Skin of body (tissue), 2 donors: ENCODE measurements around the gene NSFL1C. TPM values are rescaled to one million over a fixed set of nuclear protein-coding genes. Genes with fewer than 3 reads are reported as not detected.

Experiments used
- DNase-seq: peaks from one replicate; lab custom pipeline; 2025; lab: John Stamatoyannopoulos, UW
- total RNA-seq: library from RNA; depleted of rRNA; stranded (reverse); fragments of >200 nt; gene quantifications from one replicate; pipeline ENCODE4 v1.2.3, GENCODE V29; 2014

The NSFL1C gene
- total RNA-seq, 1 donor from 2014 or later: 33.5 TPM

DNA sequence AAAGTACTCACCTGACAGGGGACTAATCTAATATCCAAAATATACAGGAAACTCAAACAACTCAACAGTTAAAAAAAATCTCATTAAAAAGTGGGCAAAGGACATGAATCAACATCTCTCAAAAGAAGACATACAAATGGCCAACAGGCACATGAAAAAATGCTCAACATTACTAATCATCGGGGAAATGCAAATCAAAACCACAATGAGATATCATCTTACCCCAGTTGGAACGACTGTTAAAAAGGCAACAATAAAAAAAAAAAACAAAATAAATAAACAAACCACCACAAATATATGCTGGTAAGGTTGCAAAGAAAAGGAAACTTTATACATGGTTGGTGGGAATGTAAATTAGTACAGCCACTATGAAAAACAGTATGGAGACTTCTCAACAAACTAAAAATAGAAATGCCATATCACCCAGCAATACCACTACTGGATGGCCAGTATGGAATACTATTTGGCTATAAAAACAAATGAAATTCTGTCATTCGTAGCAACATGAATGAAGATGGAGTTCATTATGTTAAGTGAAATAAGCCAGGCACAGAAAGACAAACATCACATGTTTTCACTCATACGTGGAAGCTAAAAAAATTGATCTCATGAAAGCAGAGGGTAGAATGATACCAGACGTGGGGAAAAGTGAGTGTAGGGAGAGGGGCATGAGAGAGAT, 17.9 kb upstream of the NSFL1C start:
- no peak for DNase-seq

DNA sequence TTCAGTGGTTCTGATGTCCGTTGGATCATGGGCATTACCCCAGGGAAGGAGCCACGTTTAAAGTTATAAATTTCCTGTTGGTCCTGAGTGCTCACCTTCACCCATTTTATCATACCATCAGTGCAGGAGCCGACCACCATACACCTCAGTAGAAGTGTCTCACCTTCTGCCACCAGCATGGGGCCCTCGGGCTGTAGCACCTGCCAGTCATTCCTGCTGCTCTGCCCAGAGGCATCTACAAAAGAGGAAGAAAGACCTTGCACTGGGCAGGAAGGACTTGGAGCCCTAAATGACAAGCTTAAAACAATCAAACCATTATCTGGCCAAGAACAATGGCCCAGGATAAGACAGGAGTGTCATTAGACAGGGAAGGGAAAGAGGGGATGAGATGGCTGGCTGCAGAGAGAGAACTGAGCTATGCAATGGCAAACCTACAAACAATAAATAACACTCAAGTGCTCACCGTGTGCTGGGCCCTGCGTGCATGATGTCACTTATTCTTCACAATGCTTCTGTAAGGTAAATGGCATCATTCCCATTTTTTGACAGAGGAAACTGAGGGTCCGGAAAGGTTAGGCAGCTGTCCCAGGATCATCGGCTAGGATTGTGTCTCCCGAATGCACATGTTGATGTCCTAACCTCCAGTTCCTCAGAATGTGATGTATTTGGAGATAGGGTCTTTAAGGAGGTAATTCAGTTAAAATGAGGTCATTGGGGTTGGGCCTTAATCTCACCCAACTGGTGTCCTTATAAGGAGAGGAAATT, 13.4 kb upstream of the NSFL1C start:
- no peak for DNase-seq

DNA sequence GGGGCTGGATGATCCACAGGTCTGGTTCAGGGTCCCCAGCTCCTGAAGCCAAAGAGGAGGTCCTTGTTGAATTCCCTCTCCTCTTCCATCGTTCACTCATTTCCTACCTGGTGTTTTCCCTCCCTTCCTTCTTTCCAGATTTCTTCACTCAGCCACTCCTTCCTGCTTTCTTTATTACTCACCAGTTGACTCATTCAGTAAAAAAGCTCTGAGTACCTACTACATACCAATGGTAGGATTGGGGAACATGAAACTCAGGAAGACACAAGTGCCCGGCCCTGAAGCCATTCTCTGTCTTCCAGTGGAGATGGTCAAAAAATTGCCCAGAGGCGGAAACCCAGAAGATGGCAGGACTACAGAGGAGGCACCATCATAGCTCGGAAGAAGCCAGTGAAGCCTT, 11.9 kb upstream of the NSFL1C start:
- DNase-seq: no peak

DNA sequence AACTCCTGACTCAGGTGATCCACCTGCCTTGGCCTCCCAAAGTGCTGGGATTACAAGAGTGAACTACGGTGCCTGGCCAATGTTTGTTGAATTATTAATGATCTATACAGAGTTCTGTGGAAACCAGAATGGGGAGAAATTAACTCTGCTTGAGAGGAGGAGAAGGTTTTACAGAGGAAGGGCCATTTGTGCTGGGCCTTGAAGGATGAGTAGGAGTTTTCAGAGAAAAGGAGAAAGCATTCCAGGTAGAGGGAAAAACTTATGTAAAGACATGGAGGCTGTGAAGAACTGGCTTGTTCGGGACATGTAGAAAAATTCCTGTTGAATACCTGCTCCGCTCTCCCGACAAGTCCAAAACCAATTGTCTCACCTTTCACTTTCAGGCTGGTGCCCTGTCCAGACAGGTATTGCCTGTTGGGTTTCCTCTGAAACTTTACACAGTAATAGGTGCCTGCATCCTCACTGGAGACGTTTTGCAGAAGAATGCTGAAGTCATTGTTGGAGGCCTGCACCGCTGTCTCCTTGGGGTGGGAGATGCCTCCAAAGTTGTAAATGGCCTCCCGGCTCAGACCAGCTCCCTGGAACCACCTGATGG, 11.3 kb upstream of the NSFL1C start:
- DNase-seq: no peak

DNA sequence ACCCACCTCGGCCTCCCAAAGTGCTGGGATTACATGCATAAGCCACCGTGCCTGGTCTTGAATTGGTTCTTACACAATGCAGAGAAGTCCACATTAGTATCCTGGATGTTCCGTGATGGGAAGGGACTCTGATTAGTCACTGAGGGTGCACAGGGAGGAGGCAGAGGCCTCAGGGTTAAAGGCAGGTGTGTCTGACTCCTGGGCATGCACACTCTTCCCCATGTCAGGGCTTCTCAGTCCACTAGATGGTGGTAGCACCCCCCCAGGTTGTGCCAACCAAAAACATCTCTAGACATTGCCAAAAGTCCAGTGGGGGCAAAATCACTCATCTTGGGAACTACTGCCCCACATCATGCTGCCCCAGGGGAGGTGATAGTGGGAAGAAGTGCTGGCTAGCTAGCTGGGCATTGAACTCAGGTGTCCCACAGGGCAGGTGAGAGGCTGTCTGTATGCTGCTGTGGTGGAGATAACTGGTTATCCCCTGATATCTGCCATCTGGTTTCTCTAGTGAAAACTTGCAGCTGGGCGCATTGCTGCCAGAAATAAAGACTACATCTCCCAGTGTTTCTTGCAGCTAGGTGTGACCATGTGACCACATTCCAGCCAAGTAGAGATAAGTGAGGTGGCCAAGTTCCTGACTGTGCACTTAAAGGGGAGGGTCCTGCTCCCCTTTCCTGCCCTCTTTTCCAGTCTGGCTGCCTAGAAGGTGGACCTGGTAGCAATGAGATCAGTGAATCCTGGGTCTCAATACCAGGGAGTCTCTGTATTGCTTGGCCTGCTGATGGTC, 8.4 kb upstream of the NSFL1C start:
- DNase-seq: no peak

DNA sequence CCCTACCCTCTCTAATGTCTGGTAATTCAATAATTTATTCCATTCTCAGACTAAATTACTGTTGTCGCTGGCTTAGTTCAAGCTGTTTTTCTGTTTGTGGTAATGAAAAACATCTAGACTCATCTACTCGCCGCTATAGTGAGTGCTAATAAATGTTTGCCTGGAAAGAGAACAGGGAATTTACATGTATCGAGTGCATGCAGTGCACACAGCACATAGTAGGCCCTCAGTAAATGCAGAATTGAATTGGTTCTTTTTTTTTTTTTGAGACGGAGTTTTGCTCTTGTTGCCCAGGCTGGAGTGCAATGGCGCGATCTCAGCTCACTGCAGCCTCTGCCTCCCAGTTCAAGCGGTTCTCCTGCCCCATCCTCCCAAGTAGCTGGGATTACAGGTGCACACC, 7.7 kb upstream of the NSFL1C start:
- DNase-seq: no peak

DNA sequence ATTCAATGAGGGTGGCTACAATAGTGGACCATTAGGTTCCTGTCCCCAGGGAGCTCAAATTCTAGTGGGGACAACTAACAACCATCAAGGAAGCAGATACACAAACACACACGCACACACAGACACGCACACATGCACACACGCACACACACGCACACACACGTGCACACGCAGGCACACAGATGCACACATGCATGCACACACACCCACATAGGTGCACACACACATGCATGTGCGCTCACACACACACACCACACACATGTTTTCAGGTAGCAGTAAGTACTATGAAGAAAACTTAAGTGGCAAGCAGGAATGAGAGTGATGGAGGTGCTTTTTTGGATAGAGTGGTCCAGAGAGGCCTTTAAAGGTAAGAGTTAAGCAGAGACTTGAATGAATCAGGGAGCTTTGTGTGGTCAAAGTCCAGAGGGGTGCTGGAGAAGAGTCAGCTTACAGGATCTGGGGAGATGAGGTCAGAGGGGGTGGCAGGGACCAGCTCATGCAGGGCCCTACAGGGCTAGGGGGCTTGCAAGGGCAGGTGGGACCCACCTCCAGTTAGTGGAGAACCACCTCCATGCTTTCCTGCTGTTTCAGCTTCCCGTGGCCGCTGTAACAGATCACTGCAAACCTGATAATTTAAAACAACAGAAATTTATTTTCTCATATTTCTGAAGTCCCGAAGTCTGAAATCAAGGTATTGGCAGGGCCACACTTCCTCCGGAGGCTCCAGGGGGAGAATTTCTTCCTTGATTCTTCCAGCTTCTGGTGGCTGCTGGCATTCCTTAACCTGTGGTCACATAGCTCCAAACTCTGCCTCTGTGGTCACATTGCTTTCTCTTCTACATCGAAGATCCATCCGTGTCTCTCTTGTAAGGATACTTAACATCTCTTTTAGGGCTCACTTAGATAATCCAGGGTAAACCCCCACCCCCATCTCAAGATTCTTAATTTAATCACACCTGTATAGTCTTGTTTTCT, 6.9 kb upstream of the NSFL1C start:
- no peak for DNase-seq

DNA sequence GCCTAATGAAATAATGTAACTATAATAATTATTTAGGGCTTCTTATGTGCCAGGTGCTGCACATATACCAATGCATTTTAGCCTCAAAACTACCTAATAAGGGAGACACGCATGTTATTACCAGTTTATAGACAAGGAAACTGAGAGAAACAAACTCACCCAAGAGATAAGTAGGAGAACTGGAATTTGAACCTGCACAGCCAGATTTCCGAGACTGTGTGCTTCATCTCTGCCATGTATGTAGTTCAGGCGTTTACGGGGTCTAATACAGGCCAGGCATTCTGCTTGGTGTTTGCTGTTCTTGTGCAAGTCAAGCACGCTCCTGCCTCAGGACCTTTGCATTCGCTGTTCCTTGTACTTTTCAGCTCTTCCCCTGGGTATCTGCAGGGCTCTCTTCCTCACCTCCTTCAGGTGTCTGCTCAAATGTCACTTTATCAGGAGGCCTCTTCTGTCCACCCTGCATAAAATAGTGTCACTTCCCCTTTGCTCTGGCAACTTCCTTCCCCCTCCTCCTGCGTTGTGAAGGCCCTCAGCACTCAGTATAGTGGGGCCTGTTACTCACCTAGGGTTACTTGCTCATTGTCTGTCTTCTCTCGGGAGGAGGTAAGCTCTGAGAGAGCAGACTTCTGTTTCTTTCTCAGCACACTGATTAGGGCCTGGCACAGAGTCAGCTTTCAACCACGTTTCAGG, 6.1 kb upstream of the NSFL1C start:
- no peak for DNase-seq

DNA sequence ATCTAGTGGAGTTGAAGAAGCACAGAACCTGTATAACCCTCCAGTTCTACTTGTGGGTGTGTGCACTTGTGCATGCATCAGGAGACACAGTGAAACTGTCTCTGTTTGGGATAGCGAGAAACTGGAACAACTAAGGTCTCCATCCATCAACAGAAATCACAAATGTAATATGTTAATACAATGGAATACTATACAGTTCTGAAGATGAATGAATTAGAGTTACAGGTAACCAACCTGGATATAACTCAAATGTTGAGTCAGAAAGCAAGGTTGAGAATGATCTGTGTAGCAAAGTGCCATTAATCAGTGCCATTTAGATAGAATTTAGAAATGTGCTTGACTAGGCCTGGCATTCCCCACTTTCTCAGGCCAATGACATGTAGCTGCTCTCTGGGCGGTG, 4.6 kb upstream of the NSFL1C start:
- DNase-seq: no peak

DNA sequence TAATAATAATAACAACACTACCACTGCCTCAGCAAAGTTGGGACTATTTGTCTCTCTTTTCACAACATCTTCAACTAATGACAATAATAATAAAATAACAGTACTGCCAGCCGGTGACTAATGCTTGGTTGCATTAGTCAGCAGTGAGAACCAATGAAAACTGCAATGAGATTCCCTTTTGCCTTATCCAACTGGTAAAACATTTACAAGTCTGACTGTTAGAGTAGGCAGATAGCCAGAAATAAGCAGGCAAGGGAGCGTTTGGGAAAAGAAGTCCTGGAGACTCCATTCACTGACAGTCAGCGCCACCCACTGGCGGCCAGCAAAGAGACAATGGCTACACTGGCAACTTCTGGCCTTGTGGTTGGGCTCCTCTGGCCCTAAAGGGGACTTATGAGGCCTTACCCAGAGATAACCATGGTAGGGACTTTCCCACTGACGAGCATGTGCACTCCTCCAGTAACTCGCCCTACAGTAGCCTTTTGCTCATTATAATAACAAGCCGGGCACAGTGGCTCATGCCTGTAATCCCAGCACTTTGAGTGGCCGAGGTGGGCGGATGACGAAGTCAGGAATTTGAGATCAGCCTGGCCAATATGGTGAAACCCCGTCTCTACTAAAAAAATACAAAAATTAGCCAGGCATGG, 3.4 kb upstream of the NSFL1C start:
- peak; percentile 72 for DNase-seq

DNA sequence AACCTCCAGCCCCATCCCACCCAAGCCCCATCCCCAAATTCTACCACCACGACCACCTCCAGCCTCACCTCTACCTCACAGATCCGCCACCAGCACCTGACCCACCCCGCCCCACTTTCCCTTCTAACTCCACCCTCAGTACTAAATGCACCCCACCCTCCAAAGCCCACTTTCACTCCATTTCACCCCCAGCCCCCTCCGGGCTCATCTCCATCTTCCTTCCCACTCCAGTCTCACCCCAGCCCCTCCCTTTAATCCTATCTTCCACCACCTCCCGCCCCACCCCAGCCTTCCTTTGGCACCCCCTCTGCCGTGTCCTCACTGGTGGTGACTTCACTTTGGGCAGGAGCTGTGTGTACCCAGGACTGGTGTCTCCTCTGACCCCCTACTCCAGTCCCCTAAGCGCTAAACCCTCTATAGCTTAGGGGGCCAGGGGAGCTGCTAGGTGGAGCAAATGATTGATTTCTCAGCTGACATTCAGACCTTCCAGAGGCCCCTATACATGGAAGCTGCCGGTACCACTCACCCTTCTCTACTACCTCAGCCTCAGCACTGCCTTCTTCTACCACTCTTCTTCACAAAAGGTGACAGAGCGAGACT, 2.8 kb upstream of the NSFL1C start:
- no peak for DNase-seq

DNA sequence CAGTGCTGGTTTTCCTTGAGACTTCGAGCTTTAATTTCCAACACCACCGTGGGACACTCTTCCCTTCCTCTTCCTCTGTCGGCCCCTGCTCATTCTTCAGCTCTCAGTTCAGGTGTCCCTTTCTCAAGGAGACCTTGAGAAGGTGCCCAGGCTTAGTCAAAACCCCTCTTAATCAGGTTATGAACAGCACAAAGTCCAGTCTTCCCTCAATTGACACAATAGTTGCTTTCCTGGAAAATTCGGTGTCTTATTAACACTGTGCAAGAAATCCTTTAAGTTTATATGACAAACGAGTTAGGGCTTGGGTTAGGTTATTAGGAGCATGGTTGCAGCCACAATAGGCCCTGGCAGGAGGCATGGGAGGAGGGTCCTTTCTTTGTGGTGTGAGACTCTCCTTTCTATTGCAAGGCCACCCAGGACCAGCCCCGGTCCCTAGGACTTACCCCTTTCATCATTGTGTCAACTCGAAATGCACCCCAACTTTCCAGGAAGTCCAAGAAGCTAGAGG, 1.5 kb upstream of the NSFL1C start:
- DNase-seq: no peak

DNA sequence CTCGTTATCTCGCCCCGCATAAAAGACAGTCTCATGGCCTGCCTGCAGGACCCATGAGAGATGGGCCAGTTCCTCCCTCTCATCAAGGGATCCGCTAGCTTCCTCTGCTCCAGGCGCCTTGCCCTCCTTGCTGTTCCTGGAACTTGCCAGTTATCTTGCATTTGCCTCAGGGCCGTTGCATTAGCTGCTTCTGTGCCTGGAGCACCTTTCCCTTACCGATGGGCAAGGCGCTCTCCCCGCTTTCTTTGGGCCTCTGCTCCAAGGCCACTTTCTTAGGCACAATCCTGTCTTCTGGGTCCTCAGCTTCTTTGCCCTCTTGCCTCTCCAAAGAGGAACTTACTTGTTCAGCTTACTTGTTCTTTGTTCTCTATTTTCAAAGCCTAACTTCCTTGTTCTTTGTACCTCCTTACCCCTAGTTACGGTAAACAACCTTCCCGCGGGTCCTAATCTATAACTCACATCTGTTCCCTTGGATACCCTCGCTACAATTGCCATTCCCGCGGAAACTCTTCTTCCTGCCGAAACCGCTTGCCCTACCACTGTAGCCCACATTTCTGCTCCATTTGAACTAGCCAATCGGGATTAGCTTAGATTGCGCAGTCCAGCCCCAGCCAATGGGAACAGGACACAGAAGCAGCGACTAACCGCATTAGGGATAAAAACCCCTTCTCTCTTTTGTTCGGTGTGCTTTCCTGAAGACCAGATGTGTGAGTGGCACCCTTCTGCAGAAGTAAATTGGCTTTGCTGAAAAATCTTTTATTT, 887 bp upstream of the NSFL1C start:
- peak; percentile 14 for DNase-seq

DNA sequence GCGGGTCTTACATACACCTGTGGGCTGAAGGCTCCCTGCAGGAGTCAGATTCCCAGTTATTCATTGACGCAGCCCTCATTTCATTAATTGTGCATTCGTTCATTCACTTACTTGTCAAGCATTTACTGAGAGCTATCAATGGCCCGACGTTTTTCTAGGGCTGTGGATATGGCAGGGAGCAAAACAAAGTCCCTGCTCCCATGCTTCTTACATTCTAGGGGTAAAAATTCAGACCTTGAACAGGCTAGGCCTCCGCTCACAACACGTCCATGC, 369 bp upstream of the NSFL1C start:
- no peak for DNase-seq

DNA sequence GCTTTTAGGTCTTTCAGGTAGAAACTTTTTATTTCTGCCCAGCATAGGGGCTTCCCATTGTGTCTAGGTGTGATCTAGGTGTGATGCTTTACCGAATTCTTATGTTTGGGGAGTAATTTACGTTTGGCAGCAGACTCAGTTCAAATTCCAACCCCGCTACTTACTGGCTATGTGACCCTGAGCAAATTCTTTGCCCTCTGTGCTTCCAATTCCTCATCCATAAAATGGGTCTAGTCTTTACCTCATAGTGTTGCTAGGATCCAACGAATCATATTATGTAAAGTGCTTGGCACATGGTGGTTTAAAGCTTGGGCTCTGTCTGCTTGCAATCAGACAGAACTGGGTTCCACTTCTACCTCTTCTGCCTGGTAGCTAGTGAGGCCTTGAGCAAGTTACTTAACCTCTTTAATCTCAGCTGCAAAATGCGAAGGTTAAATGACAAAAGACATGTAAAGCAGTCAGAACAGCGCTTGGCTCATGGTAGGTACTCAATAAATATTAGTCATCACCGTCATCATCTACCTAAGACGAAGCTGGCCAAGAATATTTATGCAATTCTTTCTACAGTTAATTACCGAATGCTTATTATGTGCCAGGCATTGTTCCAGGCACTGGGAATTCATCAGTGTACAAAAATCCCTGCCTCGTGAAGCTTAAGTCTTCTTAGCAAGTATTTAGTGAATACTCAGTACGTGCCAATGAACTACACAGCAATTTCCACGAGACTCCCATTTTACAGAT, 1.0 kb downstream of the NSFL1C start:
- no peak for DNase-seq

DNA sequence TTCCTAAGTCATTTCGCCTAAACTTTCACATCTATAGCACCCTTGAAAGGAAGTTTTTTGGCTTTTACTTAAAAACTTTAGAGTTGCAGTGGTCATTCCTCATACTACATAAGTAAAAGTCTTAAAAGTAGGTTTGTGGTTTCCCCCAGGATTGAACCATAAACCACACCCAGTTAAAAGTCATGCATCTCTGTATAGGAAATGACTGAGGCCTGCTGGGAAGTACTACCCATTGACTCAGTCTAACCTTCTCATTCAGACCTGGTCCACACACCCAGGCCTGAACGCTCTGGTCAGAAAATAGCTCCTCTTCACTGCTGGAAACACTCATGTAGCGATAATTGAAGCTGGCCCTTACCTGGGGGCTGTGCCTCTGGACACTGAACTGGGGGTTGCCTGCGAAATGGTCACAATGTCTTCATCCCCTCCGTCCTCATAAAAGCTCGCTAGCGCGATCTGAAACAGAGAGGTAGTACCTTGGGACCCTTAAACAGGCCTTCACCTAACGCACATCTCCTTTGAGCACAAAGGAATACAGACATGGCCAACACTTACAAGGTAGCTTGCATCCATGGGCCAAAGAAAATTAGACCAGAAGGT, 2.6 kb downstream of the NSFL1C start:
- no peak for DNase-seq

DNA sequence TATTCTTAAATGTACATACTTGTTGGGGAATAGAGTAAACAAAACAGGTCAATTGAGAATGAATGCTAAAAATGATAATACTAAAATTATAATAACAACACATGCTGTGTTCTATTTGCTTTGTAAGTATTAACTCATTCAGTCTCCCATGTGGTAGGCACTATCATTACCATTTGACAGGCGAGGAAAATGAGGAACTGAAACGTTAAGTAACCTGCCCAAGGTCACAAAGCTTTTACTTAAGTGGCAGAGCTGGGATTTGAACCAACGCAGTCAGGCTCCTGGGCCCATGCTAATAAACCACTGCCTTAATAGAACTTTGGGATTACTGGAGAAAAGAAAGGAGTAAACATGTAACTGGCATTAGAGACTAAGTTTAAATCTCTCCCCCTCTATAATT, 3.8 kb downstream of the NSFL1C start:
- no peak for DNase-seq
